K562 (cell line): ENCODE measurements around the gene METRN. TPM values are rescaled to one million over a fixed set of nuclear protein-coding genes. Genes with fewer than 3 reads are reported as not detected.

ENCODE experiments used
- CXXC5 ChIP-seq: fragments of 250-450 bp; sonication (Bioruptor Pico); IDR thresholded peaks from 2 replicates; pipeline ENCODE4 v1.8.0; 2022; ENCODE audit warnings: inconsistent platforms, mild to moderate bottlenecking, moderate library complexity
- ESRRA ChIP-seq: fragments of 450-650 bp; IDR thresholded peaks from 2 replicates; pipeline ENCODE4 v1.6.1; 2014; ENCODE audit warnings: low read depth, mild to moderate bottlenecking, moderate library complexity, borderline replicate concordance
- HMGN3 ChIP-seq: IDR thresholded peaks from 2 replicates; pipeline ENCODE4 v1.6.1; 2011; ENCODE audit warnings: borderline replicate concordance, low read depth, mild to moderate bottlenecking, mixed read lengths, low read length; ENCODE audit not compliant: insufficient read length; ENCODE audit errors: extremely low read depth
- MBD2 ChIP-seq: sonication (generic); IDR thresholded peaks from 2 replicates; pipeline ENCODE4 v1.6.1; 2016; ENCODE audit warnings: low read depth, borderline replicate concordance
- NR2C2 ChIP-seq, 2 experiments: fragments of 200-800 bp in 1 of 2; sonication (Bioruptor generic) in 1 of 2; sonication (generic) in 1 of 2; formaldehyde crosslinking in 1 of 2; IDR thresholded peaks; 2 replicates each; pipeline versions ENCODE4 v1.6.1 to v1.8.0; 2016 to 2022; ENCODE audit warnings: mild to moderate bottlenecking in 1 of 2, missing compliant biosample characterization in 1 of 2, missing genetic modification characterization in 1 of 2, missing genetic modification reagents in 1 of 2
- SMARCA4 ChIP-seq: fragments of 450-650 bp; IDR thresholded peaks from 2 replicates; pipeline ENCODE4 v1.6.1; 2016
- ZBTB26 ChIP-seq: fragments of 450-650 bp; formaldehyde crosslinking; IDR thresholded peaks from 2 replicates; pipeline ENCODE4 v1.4.0; 2022; ENCODE audit warnings: missing genetic modification characterization
- ZNF174 ChIP-seq: fragments of 250-450 bp; sonication (Bioruptor Pico); IDR thresholded peaks from 2 replicates; pipeline ENCODE4 v1.4.0; 2020; ENCODE audit warnings: mild to moderate bottlenecking
- ZNF57 ChIP-seq: fragments of 450-650 bp; formaldehyde crosslinking; IDR thresholded peaks from 2 replicates; pipeline ENCODE4 v1.4.0; 2020; ENCODE audit warnings: mild to moderate bottlenecking, moderate library complexity
- ZNF75A ChIP-seq: fragments of 450-650 bp; formaldehyde crosslinking; IDR thresholded peaks from 2 replicates; pipeline ENCODE4 v1.4.0; 2020; ENCODE audit warnings: mild to moderate bottlenecking
- ZNF77 ChIP-seq: fragments of 250-450 bp; sonication (Bioruptor Pico); IDR thresholded peaks from 2 replicates; pipeline ENCODE4 v1.5.0; 2020
- polyA plus RNA-seq, 8 experiments: library from polyadenylated mRNA; depleted of rRNA in 4 of 8; stranded (reverse) in 5 of 8; unstranded in 3 of 8; fragments of >200 nt; fragmentation: Nextera tagmentation in 2 of 8; fragmentation: Illumina TruSeq in 1 of 8; extraction: Ambion mirVana in 2 of 8; extraction: Trizol in 1 of 8; gene quantifications; 2 replicates each; pipeline versions ENCODE4 v1.2.1 to v1.2.3, GENCODE V29; 2011 to 2014; ENCODE audit warnings: inconsistent platforms in 1 of 8, missing spikeins in 1 of 8
- total RNA-seq, 7 experiments: library from RNA; depleted of rRNA in 6 of 7; stranded (reverse); fragments of >200 nt in 6 of 7; fragmentation: Illumina TruSeq in 2 of 7; extraction: Trizol in 2 of 7; gene quantifications; 2 replicates each; pipeline versions ENCODE4 v1.2.1 to v1.2.3, GENCODE V29; 2011 to 2021; ENCODE audit warnings: low replicate concordance in 1 of 7

The METRN gene
- total and polyA plus RNA-seq, 9 of the 15 experiments (the other 6 are each of a cell fraction or from before 2014, with no cell fraction given): 0.20 to 89.8 (median 15.4) TPM

DNA sequence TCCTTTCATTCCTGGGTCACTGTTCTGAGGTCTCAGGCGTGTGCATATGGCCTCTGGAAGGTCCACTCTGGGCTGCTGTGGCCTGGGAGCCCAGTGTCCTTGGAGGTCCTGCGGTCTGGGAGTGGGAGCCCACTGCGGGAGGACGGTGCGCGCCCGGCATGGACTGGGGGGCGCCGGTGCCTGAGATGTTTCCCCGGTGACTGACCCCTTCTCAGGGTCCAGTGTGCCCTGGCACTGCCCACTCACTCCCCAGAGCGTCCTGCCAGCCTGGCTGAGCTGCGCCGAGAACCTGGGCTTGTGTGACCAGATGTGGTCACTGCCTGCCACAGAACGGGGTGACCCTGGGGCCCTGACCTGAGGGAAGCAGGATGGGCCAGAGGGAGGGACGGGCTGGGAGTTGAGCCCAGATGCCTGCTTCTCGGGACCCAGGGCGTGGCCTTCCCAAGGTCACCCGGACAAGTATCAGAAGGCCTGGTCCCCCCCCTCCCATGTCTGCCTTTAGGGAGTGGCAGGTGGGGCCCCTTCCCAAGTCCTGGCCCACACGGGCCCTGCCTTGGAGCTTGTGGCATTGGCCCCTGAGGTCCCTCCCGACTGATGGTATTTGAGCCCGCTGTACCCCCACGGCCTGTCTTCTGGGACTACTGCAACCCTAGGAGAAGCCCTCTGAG lies 40.6 kb upstream of the METRN start (continued):
- TF ChIP-seq ESRRA: peak; percentile 89
- TF ChIP-seq ZNF174 (CRISPR knock-in tag): no peak
- no peak for TF ChIP-seq SMARCA4
- no peak for TF ChIP-seq ZNF75A (CRISPR knock-in tag)
- 0 out of 2 replicates have a peak, but pooled peaks have one; percentile 40 for TF ChIP-seq ZNF77 (CRISPR knock-in tag)
- TF ChIP-seq CXXC5 (CRISPR knock-in tag): no peak
- no peak for TF ChIP-seq NR2C2 (CRISPR knock-in tag; IDR thresholded peaks at IDR 0.05)
- TF ChIP-seq NR2C2 (tag; IDR thresholded peaks at IDR 0.05): no peak
- no peak for TF ChIP-seq HMGN3
- TF ChIP-seq MBD2: 0 out of 2 replicates have a peak, but pooled peaks have one; percentile 9
- no peak for TF ChIP-seq ZBTB26 (CRISPR knock-in tag)
- no peak for TF ChIP-seq ZNF57
